ENCODE results near the gene RPS29.
"Not testable (repeated sequence)": the region's sequence is repeated elsewhere in the genome, so short reads cannot be mapped to it uniquely, and the experiment has no call there.

Gene RPS29

DNA sequence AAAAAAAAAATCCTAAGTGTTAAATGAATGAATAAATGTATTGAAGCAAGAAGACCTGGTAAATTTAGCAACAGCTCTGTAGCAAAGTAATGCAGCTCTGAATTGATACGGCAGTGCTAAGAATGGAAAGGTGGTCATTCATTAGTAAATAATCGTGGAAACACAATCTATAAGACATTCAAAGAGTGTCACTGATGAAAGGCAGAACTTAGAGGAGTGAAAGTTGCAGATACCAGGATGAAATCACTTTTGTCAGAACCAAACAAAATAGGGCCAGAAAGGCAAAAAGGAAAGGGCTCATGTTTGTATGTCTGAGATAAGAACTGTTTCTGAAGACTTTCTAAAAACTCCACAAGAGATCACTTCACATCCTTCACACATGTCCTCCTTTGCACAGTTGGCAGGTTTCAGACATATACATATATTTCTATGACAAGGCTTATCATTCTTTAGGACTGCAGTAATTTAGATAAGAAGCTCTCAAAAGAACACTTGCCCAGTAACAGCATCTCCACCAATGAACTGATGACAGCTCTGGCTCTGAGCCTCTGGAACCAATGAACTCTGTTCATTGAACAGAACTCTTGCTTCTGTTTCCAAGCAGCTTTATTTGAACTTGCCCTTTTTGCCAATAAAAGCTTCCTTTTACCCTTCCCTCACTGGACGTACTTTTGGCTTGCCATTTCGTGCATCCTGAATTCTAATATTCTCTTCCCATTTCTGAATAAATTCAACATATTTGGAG, 8.3 kb upstream of the RPS29 start:
- peak; percentile 31 to 45 for DNase-seq

DNA sequence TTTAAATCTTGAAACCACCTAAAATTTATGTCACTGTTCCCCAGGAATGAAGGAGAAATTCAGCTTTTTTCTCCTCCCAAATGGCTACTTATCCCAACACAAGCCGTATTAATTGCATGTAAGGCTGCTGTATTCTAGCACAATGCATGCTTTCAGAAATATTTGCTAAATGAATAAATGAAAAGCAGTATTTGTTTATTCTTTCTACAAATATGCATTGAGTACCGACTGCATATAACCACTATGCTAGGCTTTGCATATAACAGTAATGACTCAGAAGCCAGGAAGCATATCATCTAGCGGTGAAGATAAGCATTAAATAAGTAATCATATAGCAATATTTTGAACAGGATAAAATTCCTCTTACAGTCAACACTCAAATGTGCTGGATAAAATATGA, 6.8 kb upstream of the RPS29 start:
- DNase-seq: no peak

DNA sequence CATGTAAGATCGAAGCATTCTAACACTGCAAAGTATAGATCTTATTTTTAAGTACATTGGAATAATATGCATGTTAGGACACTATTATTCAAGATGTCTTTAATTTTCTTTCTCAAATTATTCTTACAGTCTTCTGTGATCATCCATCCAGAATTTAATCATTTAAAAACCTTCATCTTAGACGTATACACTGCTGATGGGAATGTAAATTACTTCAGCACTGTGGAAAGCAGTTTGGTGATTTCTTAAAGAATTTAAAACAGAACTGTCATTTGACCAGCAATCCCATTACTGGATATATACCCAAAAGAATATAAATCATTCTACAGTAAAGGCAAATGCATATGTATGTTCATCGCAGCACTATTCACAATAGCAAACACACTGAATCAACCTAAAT, 3.2 kb upstream of the RPS29 start:
- DNase-seq: no peak

DNA sequence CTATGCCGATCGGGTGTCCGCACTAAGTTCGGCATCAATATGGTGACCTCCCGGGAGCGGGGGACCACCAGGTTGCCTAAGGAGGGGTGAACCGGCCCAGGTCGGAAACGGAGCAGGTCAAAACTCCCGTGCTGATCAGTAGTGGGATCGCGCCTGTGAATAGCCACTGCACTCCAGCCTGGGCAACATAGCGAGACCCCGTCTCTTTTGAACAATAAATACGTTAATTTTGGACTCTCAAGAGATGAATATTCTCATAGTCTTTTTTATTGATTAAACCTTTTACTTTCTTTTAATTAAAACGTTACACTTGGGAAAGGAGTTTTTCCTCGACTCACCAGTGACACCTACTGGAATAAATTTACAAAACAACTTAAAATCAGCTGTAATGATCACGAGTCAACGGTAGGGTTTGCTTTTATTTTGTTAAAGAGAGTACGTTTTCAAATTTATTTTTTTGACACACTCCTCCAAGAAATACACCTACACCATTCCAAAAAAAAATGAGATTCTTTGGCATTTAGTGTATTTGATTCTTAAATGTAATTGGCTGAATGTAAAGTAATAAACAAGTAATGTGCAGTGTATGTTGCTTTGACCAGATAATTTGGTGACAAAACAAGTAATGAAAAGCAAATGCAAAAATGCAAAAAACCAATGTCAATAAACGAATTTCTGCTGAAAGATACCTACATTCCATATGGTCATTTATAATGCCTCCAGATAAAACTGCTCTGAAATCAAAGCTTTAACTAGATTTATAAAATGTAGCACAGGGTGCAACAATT, 687 bp upstream of the RPS29 start:
- peak; percentile 83 to 87 for DNase-seq

DNA sequence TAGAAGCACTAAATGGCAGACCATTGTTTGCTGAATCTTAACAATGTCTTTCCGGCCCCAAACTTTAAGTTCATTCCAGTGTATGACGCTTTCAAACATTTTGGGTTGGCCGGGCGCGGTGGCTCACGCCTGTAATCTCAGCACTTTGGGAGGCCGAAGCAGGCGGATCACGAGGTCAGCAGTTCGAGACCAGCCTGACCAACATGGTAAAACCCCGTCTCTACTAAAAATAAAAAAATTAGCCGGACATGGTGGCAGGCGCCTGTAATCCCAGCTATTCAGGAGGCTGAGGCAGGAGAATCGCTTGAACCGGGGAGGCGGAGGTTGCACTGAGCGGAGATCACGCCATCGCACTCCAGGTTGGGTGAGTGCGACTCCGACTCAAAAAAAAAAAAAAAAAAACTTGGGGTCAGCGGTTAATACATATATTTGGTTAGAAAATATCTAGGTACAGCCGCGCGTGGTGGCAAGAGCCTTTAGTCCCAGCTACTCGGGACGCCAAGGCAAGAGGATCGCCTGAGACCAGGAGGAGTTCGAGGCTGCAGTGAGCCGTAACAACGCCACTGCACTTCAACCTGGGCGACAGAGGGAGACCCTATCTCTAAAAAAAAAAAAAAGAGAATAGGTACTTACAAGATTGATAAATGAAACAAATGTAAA, 1.1 kb downstream of the RPS29 start:
- not testable (repeated sequence) for DNase-seq

DNA sequence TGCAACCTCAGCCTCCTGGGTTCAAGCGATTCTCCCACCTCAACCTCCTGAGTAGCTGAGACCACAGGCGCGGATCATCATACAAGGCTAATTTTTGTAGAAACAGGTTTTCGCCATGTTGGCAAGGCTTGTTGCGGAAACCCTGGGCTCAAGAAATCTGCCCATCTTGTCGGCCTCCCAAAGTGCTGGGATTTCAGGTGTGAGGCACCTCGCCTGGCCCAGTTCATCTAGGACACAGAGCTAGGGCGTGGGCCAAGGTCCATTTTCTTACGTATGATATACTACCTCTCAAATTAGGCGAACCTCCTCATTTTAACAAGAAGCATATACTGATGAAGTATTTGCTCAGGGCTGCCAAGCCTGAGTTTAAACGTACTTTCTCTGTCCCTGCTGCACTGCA, 2.1 kb downstream of the RPS29 start:
- DNase-seq: no peak

DNA sequence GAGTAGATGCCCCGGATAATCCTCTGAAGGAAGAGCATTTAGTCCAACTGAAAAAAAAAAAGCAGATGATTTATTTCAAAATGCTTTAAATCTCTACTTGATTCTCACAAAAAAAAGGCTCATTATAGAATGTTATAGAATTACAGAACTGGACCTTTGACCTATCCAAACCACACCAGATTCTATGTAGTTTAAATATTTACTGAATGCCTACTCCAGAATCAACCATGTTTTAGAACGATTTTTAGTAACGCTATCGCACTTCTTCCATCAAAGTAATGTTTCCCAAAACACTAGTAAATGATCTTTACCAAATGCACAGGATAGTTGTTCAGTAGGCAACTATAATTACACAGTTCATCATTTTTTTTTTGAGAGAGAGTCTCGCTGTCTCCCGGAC, 2.6 kb downstream of the RPS29 start:
- no peak for DNase-seq

DNA sequence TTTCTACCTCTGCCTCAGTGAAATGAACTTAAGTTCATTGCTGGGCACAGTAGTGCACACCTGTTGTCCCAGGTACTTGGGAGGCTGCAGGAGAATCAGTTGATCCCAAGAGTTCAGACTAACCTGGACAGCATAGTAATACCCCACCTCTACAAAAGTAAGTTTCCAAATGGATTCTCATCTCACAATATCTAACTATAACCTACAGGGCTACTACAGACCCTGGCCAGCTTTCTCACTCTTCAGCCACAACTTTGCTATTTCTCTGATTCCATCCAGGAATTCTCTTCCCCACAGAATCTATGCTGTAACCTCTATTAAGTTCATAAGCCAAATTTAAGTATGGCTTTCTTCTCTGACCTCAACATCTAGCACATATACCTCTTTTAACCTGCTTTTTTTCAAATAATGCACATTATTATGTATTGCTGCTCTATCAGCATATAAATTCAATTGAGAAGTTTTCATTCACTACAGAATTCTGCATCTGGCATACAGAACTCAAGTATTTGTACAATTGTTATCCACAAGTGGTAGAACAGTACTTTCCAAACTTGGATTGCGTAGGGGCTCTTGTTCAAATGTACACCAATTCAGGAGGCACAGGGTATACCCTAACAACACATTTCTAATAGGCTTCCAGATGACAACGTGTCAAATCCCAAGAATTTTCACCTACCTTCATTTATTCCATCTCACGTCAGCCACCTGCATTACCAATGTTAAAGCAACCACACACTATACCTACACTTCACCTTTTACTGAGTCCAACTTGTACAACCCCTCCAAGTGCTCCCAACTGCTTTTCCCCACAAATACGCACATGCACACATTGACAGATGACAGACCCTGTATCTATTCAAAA, 3.8 kb downstream of the RPS29 start:
- DNase-seq: no peak

DNA sequence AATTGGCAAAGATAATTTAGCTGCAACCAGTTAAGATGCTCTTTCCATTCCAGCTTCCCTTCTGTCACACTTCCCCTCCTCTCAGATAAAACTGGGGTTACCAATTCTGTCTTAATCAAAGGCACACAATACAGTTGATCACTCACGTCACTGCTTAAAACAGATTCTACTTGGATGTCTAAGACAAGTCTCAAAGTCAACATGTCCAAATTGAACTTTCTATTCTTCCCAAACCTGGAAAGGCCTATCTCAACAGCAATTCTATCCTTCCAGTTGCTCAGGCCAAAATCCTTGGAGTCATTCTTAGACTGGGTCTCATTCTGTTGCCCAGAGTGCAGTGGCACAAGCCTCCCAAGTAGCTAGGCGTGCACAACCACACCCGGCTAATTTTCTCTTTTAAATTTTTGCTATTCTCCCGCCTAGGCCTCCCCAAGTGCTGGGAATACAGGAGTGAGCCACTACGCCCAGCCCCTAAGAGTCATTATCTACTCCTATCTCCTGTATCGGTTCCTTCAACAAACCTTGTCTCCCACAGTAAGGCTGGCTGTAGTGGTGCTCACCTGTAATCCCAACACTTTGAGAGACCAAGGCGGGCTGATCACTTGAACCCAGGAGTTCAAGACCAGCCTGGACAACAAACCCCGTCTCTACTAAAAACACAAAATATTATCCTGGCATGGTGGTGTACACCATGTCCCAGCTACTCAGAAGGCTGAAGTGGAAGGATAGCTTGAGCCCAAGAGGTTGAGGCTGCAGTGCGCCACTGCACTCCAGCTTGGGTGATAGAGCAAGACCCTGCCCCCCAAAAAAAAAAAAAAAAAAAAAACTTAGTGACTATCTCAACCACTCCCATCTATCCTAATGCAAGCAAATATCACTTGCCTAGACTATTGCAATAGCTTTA, 4.7 kb downstream of the RPS29 start:
- no peak for DNase-seq

DNA sequence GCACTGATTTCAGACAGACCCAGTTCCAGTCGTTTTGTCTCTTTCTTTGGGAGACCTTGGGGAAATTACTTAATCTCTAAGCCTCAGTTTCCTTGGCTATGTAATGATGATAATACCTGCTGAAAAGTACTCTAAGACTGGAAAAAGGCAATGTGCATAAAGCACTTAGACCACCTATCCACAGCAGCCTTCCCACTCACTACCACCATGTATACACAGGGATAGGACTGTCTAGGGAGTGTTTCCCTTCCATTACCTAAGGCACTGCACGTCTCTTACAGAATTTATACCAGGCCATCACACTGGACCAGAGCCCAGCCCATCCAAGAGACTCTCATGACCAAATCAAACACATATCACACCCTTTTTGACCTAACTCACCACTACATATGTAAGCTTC, 6.3 kb downstream of the RPS29 start:
- DNase-seq: no peak

DNA sequence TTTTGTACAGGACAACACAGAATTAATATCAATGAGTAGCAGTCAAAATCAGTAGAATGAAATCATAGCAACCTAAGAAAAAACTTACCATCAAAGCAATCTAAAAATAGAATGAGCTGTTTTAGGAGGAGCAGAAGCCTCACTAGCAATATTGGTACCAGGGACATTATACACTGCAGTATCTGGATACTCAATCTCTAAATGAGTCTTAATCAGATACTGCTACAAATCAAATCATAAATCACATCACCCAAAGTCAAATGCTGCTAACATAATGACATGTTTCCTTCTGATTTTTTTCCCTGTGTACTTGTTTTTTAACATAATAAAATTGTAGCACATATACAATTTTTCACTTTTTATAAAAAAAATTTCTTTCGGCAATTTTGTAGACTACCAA, 8.0 kb downstream of the RPS29 start:
- DNase-seq: no peak

DNA sequence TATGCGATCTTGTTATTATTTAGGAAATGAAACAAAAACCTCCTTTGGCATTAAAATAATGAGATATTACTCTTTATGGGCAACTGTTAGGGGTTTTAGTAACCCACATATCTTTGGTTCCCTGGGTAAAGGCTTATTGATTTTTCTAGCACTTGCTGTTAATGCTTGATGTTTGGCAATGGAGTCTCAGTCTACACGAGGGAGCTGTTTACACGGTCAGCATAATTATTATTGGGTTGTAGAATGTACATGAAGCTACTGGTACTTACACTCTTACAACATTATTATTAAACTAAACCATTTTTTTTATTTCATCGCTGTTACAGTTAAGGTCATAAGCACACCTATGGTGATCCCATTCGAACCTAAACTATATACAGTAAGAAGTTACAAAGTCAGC, 12.1 kb downstream of the RPS29 start:
- DNase-seq: no peak

DNA sequence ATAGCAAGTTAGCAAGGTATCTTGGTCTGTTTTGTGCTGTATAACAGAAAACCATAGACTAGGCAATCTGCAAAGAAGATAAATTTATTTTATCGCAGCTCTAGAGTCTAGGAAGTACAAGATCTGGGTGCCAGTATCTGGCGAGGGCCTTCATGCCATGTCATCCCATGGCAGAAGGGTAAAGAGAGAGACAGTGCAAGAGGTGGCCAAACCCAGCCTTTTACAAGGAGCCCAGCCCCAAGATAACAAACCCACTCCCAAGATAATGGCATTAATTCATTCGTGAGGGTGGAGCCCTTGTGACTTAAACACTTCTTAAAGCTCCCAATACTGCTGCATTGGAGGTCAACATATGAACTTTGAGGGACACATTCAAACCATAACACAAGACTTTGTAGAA, 16.9 kb downstream of the RPS29 start:
- no peak for DNase-seq

DNA sequence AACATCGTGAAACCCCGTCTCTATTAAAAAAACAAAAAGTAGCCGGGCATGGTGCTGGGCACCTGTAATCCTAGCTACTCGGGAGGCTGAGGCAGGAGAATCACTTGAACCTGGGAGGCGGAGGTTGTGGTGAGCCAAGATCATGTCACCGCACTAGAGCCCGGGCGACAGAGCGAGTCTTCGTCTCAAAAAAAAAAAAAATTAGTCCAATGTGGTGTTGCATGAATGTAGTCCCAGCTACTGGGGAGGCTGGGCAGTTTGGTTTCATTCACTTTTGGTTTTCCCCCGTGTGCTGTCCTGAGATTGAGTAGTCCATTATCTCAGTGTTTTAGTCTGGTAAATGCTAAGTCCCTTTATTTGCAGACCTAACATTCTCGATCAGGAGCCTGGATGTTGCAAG, 19.5 kb downstream of the RPS29 start:
- DNase-seq: no peak

DNA sequence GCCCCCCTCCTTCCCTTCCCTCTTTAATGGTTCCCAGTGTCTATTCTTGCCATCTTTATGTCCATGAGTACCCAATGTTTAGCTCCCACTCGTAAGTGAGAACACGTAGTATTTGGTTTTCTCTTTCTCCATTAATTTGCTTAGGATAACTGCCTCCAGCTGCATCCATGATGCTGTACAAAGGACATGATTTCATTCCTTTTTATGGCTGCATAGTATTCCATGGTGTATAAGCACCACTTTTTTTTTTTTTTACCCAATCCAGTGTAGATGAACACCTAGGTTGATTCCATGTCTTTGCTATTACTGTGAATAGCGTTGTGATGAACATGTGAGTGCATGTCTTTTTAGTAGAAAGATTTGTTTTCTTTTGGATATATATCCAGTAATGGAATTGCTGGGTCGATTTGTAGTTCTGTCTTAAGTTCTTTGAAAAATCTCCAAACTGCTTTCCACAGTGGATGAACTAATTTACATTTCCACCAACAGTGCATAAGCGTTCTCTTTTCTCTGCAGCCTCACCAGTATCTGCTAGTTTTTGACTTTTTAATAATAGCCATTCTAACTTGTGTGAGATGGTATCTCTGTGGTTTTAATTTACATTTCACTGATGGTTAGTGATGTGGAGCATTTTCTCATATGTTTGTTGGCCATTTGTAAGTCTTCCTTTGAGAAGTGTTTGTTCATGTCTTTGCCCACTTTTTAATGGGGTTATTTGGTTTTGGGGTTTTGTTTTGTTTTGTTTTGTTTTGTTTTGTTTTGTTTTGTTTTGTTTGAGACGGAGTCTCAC, 26.0 kb downstream of the RPS29 start:
- no peak for DNase-seq

DNA sequence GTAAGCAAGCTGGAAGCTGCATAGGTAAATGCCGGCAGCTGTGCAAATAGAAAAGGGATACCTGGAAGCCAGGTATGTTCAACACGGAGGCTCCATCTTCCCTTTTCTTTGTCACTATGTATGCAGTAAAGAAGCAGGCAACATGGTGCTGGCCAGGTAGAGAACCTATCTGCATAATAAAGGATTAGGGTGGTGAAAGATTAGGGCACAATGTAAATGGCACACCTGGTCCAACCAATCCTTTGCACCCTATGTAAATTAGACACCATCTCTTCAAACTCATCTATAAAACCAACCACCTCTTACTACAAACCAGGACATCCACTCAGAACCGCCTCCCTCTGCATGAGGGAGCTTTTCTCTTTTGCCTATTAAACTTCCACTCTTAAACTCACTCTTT, 32.3 kb downstream of the RPS29 start:
- DNase-seq: no peak

DNA sequence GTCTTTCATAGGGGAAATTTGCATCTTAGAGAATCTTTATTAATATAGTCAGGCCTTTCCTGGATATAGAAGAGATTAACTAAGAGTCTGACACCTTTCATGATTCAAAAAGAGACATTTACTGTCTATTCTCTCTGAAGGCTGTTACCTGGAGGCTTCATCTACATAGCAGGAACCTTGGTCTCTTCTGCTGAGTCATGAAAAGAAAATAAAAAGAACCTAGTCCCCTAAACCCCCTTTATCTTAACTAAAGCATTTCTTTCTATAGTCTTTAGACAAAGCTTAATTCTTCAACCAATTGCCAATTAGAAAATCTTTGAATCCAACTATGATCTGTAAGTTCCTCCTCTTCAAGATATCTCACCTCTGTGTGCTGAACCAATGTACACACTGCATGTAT, 33.1 kb downstream of the RPS29 start:
- no peak for DNase-seq

DNA sequence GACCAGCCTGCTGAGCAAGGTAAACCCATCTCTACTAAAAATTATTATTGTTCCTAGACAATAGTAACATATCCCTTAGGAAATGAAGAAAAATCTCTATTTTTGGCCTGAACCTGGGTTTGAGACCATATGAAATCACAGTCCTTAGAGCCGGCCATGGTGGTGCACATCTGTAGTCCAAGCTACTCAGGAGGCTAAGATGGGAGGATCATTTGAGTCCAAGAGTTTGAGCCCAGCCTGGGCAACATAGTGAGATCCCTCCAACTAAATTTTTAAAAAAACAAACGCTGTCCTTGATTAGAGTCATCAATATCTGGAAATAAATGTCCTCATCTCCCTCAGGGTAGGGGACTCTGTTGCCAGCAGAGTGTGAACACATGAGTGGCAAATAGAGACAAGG, 34.6 kb downstream of the RPS29 start:
- no peak for DNase-seq

DNA sequence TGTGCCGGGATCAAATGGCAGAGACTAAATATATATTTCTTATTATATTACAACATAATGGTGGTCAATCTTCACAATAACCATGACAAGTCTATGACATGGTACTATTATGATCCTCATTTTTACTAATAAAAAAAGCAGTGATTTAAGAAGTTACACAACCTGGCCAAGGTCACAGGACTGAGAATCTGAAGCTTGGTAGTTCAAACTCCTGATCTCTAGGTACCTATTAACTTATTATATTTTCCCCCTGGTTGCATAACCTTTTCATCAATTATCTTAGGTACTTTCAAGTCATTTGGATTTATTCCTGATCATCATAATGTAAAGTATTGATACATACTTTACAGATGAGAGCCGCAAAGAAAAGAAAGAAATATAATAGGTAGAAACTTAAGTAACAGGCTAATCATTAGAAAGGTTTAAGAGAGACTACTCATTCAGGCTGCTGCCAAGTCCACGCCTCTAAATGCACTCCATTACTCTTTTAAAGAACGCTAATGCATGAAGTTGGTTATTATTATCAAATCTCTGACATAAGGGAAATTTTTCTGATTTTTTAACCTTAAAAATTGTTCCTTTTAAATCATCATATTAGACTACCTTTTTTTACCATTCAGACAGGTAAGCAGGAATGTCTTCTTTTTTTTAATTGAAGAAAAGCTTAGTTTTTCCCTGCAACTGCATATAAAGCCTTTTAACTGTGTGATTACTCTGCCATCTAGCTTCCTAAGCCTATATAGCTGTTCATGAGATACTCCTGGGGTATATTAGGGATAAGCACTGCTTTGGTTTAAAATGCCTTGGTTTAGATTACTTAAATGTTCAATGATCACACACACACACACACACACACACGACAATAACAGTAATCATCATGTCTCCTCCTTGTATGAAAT, 35.6 kb downstream of the RPS29 start:
- peak; percentile 31 to 47 for DNase-seq

DNA sequence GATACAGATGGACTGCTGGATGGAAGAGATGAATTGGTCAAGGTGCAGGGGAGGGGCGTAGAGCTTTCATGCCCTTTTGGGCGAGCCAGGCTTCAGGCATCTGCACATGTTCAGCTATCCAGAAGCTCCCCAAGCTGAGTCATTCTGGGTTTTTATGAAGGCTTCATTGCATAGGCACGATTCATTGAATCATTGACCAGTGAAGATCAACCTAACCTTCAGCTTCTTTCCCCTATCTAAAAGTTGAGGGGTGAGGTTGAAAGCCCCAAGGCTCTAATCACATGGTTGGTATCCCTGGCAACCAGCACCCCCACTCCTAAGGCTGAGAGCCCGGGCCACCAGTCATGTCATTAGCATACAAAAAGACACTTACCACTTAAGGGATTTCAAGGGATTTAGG, 36.3 kb downstream of the RPS29 start:
- no peak for DNase-seq

All from Kasumi-1 (cell line).